ENCODE results near the gene AIFM3. TPM values are rescaled to one million over a fixed set of nuclear protein-coding genes. Genes with fewer than 3 reads are reported as not detected.

The AIFM3 gene
- total and polyA plus RNA-seq, 2 of the 4 experiments (the other 2 are of a cell fraction): 0.09 to 0.18 TPM

DNA sequence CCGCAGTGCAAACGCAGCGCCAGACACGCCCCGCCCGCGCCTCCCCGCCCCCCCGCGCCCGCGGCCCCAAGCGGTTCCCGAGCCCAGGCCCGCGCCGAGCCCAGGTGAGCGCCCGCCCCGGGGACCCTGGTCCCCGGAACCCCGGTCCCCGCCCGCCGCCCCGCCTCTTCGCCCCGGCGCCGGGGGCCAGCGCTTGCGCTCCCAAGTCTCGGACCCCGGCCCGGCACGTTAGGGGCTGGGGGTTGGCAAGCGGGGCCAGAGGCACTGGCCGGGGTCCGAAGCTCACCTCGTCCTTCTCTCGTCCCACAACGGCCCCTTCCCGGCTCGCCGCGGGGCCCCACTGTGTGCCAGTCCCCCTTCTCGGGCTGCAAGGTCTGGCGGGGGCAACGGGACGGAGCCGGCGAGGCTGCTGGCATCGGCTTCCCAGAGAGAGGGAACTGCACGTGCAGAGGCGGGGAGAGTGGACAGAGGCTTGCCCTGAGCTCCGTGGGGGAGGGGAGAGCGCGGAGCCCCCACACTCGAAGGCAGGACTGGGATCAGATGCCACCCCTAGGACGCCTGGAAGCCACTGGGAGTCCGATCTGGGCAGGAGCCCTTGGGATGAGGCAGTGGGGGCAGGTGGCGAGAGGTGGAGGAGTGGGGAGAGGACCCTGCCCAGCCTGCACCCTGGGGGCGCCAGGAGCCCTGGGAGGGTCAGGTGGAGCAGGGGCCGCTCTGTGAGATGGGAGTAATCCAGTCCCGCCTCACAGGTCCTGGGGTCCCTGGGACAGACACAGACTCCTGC is 1.8 kb upstream of the AIFM3 start:
- Histone ChIP-seq H2BK20ac (ENCODE audit: low read depth, low read length) (no peak overlapping the region), H3K4me1 (ENCODE audit: control insufficient read depth, insufficient read depth, low read length) (no peaks in the 10 kb centered on the region), H3K14ac (replicated peaks; ENCODE audit: low read depth, low read length) (no peak overlapping the region), H3K4me2 (ENCODE audit: low read depth, low read length) (peak overlapping the region; percentile 59; the same call in 1 of the 2 replicates), H4K8ac (ENCODE audit: low read depth in 2 of 2, low read length in 2 of 2) (no peak overlapping the region), H3K4me3 (ENCODE audit: insufficient read depth, low read depth, low read length) (peak overlapping the region; percentile 17; the same call in 1 of the 2 replicates), H2AFZ (replicated peaks; ENCODE audit: low read length, poor library complexity) (peak overlapping the region; percentile 43), H2AK9ac (replicated peaks; ENCODE audit: low read depth, low read length, poor library complexity) (no peak overlapping the region), H4K20me1 (ENCODE audit: insufficient read depth, low read length) (no peaks in the 10 kb centered on the region; the same call in 1 of the 2 replicates), H3K9me3 (ENCODE audit: control insufficient read depth, insufficient read depth, low read length) (no peaks in the 10 kb centered on the region), H3K9me1 (ENCODE audit: insufficient read depth, low read length) (no peaks in the 10 kb centered on the region), H3K4ac (ENCODE audit: low read depth, low read length) (no peak overlapping the region), H4K91ac (ENCODE audit: insufficient read depth, low read depth, low read length) (no peak overlapping the region), H4K5ac (ENCODE audit: low read depth, low read length) (no peak overlapping the region), H3K27ac (ENCODE audit: insufficient read depth, low read length) (no peak overlapping the region), H3K27me3 (ENCODE audit: control insufficient read depth, insufficient read depth, low read length) (peaks cover 41% of the 10 kb centered on the region), H2BK15ac (ENCODE audit: low read depth, low read length) (no peak overlapping the region), H3K9ac (ENCODE audit: low read depth, low read length) (no peak overlapping the region), H2BK120ac (ENCODE audit: low read depth, low read length) (no peak overlapping the region), H3K36me3 (ENCODE audit: control insufficient read depth, insufficient read depth, low read length) (no peaks in the 10 kb centered on the region), H2AK5ac (ENCODE audit: low read depth, low read length) (no peak overlapping the region), H3K18ac (ENCODE audit: low read depth, low read length) (no peak overlapping the region), H2BK5ac (ENCODE audit: low read depth, low read length, poor library complexity, severe bottlenecking) (no peak overlapping the region), H3K56ac (ENCODE audit: extremely low read depth, insufficient read depth, low read length) (no peak overlapping the region), H3K23ac (ENCODE audit: low read depth, low read length) (no peak overlapping the region), H3K79me1 (ENCODE audit: low read depth in 1 of 2, low read length in 2 of 2) (no peaks in the 10 kb centered on the region)
- ATAC-seq (ENCODE audit: low read depth) (no peak; the same call in none of the 2 replicates), DNase-seq (no peak)
- dilution Hi-C loops (cut with HindIII; ENCODE audit: low sequenced_read_pairs, unreplicated experiment) (no loop called here), intact Hi-C loops (cut with micrococcal nuclease) (no loop called here), in situ Hi-C loops (cut with MboI; ENCODE audit: low sequenced_read_pairs) (no loop called here)
- ChIA-PET POLR2A (ENCODE audit: unreplicated experiment) (no interaction called here), CTCF (no interaction called here)
- TF ChIP-seq RFX5 (IDR thresholded peaks at IDR 0.05; ENCODE audit: low read depth, low read length): no peak
- TF ChIP-seq BHLHE40 (IDR thresholded peaks at IDR 0.05; ENCODE audit: low read depth, low read length): peak; percentile 78
- no TSS peak for BruUV-seq (replicated peaks)
- 26% methylated on average over 10 of the region's 65 CpGs; no CpG with 5 or more reads in 1 of the 2 experiments for WGBS, 2 experiments (ENCODE audit: extremely low coverage in 2 of 2, insufficient read length in 1 of 2)

Measured in IMR-90 (cell line).